ENCODE measurements around the gene NUDT6.
"Not testable (repeated sequence)": the region's sequence is repeated elsewhere in the genome, so short reads cannot be mapped to it uniquely, and the experiment has no call there.

The NUDT6 gene, protein sequence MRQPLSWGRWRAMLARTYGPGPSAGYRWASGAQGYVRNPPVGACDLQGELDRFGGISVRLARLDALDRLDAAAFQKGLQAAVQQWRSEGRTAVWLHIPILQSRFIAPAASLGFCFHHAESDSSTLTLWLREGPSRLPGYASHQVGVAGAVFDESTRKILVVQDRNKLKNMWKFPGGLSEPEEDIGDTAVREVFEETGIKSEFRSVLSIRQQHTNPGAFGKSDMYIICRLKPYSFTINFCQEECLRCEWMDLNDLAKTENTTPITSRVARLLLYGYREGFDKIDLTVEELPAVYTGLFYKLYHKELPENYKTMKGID

DNA sequence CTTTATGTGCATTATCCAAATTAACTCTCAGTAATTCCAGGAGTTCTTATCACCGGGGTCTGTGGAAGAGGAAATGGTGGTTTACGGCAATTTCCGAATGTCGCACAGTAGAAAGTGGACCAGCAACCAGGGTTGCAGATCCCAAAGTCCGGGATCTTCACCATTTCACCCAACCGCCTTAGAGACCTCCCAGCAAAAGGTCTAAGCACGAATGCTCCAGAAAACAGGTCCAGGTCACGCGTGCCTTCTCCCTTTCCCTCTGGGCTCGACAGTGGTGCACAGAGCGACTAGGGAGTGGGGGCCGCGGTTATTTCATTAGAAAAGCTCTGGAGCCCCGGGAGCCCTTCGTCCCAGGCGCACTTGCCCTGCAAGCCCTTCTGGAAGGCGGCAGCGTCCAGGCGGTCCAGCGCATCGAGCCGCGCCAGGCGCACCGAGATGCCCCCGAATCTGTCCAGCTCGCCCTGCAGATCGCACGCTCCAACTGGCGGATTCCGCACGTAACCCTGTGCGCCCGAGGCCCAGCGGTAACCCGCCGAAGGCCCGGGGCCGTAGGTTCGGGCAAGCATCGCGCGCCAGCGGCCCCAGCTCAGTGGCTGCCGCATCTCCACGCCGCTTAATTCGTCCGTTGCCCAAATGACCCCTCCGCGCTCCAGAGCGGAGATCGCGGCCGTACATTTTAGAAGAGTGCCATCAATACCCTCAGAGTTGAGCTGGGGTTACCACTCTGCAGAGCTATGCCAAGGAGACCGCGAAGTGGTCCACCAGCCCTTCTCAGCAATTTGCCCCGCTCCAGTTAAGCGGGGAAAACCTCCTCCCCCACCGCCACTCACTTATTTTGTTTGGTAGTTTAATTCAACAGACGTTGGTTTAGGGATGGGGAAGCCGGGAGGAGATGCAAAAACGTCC is at the start of gene NUDT6:
Gene NUDT6, minus strand, starts transcription at position 627 of the 906 bp plus-strand sequence. Its CDS starts 25 bp downstream, at position 602.
- peak; percentile 10 for DNase-seq (ENCODE audit: low read depth)

DNA sequence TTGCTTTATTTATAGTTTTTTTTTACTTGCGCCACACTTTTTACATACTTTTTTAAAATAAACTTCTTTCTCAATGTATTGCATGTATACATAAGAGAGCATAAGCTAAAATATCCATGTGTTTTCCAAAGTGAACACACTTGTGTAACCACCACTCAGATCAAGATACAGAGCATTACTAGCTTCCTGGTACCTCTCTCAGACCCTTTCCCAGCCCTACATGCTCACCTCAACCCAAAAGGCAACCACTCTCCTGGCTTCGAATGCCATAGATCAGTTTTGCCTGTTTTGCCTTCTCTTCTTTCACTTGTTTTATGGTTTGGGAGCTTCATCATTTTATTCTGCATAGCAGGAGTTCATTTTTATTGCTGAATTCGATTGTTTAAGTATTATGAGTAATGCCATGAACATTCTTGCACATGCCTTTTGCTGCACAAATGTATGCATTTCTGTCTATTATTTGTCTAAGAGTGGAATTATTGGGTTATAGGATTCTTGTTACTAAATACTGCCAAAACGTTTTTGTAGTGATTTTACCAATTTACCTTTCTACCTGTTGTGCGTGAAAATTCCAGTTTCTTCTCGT is 45.9 kb upstream of the NUDT6 start:
- DNase-seq (ENCODE audit: low read depth), result no peak

DNA sequence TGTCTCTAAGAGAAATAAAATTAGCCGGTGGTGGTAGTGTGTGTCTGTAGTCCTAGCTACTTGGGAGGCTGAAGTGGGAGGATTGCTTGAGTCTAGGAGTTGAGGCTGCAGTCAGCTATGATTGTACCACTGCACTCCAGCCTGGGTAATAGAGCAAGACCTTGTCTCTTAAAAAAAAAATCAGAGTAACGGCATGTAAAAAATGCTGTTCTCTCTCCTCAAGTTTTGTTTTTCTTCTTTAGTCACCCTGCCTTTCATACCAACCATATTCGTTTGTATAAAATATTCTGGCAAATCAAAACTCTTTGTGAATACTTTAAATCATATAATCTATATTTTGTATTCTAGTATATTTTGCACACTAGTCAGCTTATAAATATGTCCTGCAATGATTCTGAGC is 44.8 kb upstream of the NUDT6 start:
- no peak for DNase-seq (ENCODE audit: low read depth)

DNA sequence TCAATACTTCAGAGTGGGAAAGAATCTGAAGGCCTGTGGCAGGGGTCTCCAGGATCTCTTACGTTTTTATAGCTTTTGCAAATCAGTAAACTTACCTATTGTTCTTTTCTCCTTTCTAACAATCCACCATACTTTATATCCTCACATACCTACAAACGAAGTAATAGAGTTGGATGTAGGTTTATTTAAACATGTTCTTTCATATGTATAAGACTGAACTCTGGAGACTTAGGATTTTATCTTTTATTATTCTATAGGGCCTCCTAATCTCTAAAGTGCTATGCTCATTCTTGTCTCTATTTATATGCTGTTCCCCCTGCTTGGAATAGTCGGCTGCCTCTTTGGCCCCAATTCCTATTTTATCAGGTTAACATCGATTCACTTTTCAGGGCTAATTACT is 43.8 kb upstream of the NUDT6 start:
- no peak for DNase-seq (ENCODE audit: low read depth)

DNA sequence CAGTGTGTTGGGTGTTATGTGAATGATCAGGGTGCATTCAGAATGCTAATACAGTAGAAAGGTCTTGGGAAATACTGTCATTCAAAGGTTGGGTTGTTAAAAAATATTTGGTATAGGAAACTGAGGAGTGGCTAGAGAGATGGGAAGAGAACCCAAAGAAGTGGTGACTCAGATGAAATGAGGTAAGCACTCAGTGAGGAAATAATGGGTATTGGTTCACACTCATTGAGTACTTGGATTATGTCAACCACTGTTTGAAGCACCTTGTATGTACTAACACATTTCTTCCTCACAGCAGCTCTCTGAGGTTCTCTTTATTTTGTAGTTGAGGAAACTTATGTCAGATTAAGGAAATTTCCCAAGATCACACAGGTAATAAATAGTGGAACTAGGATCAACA is 40.8 kb upstream of the NUDT6 start:
- DNase-seq (ENCODE audit: low read depth), result no peak

DNA sequence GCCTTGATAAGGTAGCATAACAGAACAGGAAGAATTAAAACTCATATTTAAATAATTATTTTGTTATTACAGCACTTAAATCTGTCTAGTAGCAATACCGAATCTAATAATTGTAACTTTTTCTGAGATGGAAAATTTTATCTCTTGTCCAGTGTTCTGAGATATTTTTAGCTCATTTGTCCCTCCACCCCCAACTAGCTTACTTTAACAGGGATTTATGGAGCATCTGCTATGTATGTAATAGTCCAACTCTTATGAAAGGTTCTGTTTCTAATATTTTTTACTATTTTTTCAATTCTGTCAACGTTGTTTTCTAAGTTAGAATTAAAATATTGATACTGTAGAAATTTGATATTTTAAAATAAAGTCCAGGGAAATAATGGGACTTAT is 38.2 kb upstream of the NUDT6 start:
- no peak for DNase-seq (ENCODE audit: low read depth)

DNA sequence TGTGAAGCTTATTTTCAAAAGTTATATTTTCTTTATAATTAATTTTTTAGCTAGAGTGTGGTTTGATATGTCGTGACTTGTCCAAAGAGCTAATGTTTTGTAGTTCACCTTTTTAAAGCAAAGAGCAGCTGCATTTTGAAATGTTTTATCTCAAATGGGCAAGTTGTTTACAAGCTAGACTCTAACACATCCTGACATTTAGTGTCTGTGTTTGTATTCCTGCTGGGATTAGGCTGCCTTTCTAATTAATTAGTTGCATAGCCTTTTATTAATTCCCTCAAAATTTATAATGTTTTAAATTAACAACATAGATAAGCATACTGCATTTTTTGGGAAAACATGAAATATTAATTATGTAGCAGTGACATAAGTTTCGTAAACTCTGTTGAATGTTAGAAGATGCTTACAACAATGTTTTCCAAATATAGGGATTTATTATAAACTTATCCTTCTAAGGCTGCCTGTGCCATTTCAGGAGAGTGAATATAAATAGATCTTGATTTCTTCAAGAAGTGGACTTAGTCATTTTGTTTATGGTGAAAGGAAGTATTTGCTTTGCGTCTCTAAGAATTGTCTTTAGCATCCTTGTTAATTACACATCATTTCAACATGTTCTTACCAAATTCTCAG is 37.7 kb upstream of the NUDT6 start:
- no peak for DNase-seq (ENCODE audit: low read depth)

DNA sequence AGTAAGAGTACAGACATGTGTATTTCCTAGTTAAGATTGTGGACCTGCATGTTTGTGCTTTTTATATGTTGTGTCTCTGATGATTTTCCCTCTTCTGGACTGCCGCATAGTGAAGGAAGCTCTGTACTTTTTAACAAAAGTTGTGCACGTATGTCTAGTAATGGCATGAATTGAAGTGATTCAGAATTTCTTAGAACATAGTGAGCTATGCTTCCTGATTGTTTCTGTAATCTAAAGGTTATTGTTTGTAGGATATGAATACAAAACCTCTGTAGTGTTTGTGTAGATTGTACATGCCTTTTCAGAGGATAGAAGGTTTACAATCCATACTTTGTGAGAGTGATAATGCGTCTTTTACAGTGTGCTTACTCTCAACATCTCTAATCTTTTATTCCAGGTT is 37.0 kb upstream of the NUDT6 start:
- DNase-seq (ENCODE audit: low read depth), result no peak

DNA sequence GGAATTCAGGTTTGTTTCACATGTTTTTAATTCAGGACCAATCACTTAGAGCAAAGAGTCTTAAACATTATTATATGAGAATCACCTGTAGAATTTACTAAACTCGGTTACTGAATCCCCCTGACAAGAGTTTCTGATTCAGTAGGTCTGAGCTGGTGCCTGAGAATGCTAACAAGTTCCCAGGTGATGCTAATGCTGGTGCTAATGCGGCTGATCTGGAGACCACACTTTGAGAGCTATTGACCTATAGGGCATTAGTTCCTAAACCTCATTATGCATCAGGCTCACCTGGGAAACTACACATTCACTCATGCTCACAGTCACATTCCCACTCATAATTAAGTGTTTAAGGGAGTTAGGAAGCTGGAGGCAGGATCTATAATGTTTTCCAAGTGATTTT is 36.1 kb upstream of the NUDT6 start:
- DNase-seq (ENCODE audit: low read depth), result no peak

DNA sequence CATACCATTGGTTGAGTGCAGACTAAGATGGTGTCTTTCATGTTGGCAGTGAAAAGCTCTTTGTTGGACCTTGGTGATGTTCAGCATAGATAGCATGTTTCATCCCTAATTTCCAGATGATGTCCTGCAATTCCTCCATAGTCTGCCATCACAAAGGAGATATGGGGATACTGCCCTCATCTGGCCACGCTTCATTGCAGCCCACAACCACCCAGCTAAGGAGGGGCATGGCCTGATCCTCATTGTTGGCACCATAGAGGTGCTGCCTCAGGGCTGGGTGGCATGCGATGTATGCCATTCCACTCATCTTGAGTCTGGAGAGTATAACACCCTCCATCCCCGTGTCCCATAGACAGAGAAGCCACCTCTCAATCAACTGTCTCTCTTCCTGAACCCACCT is 31.5 kb upstream of the NUDT6 start:
- DNase-seq (ENCODE audit: low read depth), result no peak

DNA sequence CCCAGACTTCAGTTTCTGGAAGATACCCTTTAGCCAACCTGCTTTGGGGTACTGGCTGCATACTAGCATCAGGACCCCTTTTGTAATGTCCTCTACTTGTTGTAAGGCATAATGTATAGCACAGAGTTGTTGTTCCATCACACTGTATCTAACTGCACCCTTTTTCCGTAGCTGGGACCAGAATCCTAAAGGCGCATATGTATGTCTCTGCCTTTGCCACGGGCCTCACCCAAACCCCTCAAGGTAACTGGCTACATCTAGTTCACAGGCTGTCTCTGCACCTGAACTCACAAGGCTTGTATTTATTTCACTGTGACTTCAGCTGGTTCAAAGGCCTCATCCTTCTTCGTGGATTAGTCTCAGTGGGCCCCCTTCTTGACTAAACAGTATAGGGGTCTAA is 29.6 kb upstream of the NUDT6 start:
- DNase-seq (ENCODE audit: low read depth), result no peak

DNA sequence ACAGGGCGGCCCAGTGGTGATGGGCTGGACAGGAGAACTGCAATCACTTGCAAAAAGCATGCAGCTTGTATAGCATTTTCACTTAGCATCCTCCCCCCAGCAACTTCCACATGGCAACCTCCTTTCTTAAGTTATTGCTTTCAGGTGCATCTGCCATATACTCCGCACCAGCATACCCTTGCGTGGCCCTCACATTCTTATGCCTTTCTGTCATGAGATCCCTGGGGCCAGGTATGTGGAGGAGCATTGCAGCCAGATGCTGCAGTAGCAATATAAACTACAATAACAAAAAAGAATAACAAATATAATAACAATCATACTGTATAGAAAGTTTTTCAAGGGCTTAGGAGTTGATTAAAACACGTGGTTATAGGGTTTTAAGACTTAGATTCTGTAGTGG is 26.3 kb upstream of the NUDT6 start:
- no peak for DNase-seq (ENCODE audit: low read depth)

DNA sequence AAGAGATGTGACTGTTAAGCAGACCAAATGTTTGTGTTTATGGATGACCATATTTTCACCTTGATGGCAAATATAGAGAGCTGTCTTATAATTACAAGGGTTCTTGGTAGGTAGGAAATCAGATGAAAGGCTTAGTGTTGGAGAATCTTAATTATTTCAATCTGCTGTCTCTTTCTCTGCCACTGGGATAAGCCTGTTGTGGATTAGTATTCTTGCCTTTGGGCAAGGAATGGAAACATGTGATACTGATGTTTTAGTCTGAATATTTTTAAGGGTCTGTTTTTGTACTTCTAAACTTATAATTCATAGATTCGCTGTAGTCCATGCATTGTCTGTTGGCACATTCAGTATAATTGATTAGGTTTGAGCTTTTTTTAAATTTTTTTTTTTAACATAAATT is 23.7 kb upstream of the NUDT6 start:
- no peak for DNase-seq (ENCODE audit: low read depth)

DNA sequence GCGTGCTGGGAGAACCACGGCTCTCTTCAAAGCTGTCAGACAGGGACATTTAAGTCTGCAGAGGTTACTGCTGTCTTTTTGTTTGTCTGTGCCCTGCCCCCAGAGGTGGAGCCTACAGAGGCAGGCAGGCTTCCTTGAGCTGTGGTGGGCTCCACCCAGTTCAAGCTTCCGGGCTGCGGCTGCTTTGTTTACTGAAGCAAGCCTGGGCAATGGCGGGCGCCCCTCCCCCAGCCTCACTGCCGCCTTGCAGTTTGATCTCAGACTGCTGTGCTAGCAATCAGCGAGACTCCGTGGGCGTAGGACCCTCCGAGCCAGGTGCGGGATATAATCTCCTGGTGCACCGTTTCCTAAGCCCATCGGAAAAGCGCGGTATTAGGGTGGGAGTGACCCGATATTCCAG is 22.7 kb upstream of the NUDT6 start:
- not testable (repeated sequence) for DNase-seq (ENCODE audit: low read depth)

DNA sequence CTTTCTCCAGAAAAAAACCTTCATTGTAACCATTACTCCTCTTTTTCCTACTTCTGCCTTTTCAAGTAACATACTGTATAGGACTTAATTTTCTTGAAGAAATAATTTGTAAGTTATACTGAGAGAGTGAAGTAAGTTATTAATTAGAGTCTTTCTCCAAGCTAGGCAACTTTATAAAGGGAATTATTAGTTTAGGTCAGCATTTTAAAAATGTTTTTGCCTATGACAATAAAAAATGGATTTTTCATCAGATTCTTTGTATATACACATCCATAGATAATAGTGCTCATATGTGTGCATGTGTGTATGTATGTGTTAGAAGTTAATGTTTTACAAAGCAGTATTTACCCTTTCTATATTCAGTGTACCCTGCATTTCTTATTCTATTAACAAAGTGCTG is 10.4 kb upstream of the NUDT6 start:
- no peak for DNase-seq (ENCODE audit: low read depth)

DNA sequence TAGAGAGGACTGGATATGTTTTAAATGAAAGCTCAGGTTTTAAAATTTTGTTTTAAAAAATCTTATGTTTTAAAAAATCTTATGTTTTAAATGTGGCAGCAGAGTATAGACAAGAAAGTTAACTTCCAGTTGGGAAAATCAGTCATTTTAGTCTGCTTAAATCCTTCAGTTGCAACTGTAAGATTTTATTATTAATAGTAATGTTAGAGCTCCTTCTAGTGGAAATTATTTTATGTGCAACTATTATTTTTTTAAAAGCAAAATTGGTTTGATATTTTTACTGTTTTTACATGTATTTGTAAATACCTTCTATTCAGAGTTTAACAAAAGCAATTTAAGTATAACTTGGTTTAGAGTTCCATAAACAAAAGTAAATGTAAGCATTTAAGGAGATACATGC is 8.5 kb upstream of the NUDT6 start:
- no peak for DNase-seq (ENCODE audit: low read depth)

DNA sequence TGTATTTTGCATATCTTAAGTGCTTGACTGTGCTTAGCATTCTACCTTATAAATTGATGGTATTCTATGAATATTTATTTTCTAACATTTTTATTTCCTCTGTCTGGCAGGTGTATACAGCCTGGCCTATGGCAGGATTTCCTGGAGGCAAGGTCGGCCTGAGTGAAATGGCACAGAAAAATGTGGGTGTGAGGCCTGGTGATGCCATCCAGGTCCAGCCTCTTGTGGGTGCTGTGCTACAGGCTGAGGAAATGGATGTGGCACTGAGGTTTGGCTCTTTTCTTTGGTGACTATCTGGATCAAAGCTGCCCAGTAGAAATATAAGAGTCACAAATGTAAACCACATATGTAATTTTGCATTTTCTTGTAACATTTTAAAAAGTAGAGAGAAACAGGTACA is 6.5 kb upstream of the NUDT6 start:
- no peak for DNase-seq (ENCODE audit: low read depth)

DNA sequence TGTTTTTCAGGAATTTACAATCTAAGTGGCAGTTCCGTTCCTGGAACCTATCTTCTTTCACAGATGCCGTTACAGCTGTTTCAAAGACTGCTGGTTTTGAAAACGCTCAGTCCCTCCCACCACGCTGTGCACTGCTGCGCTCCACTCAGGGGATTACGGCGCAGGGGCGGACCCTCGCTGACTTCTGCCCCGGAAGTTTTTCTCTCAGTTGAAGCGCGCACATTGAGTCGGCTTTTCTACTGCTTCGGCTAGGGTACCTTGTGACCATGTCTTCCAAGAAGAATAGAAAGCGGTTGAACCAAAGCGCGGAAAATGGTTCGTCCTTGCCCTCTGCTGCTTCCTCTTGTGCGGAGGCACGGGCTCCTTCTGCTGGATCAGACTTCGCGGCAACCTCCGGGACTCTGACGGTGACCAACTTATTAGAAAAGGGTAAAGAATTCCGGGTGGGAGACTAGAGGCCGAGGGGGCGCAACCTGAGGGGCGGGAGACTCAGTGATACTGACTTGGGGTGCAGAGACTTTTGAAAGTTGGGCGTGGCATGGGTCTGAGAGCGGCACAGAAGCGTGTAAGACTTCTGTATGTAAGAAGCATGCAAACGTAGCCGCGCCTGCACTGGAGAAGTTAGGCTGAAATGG is 597 bp upstream of the NUDT6 start:
- DNase-seq (ENCODE audit: low read depth), result peak; percentile 75

DNA sequence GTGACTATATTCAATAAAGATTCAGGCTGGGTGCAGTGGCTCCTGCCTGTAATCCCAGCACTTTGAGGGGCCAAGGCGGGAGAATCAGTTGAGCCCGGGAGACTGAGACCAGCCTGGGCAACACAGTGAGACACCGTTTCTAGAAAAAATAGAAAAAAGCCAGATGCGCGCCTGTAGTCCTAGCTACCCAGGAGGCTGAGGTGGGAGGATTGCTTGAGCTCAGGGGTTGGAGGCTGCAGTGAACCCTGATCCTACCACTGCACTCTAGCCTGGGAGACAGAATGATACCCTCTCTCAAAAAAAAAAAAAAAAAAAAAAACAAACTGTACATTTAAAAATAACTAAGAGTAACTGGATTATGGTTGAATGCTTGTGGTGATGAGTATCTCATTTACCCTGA is 1.1 kb downstream of the NUDT6 start:
- DNase-seq (ENCODE audit: low read depth), result no peak

DNA sequence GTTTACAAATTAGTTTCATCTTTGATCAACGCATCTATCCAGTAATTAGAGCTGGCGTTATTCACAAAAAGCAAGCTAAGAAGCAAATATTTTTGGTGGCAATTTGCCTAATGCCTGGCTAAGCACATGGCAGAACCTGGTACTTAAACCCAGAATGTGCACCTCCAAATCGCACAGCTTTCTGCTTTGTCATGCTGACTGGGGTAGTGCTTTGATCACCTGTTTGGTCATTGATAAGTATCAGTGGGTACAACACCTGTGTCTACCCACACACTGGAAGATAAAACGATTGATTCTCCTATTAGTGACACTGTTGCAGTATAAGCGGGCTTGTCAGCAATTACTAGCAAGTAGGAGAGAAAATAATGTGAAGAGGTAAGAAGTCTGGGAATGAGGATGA is 1.9 kb downstream of the NUDT6 start:
- no peak for DNase-seq (ENCODE audit: low read depth)

DNA sequence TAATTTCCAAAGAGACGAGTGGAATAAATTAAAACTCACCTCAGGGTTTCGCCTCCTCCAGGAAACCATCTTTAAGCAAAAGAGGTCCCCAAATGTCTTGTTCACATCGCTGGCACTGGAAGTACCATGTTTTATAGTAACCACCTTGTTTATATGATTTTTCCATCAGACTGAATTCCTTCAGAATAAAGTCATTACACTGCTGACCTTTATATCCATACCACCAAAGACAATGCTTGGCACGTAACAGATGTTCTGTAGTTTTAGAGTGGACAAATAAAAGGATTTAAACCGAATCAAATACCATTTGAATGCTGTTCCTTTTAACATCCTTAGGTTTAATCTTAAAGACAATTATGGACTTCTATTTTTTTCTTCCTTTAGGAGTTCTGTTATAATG is 4.7 kb downstream of the NUDT6 start:
- DNase-seq (ENCODE audit: low read depth), result no peak

DNA sequence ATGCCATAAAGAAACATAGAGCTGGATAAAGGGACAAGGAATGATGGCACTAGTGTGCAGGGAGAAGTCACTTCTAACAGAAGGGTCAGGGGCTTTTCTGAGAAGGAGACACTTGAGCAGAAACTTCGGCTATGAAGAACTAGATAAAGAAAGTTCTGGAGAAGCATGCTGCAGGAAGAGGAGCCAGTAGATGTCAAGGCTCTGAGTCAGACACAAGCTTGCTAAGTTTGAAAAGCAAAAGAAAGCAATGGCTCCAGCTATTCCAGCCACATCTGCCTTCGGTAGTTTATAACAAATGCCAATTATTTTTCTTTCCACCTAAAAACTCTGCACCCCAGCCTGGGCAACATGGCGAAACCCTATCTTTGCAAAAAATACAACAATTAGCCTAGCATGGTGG is 7.5 kb downstream of the NUDT6 start:
- DNase-seq (ENCODE audit: low read depth), result no peak
